ENCODE results near the gene SH3GL2. TPM values are rescaled to one million over a fixed set of nuclear protein-coding genes. Genes with fewer than 3 reads are reported as not detected.

SH3GL2 gene
- polyA plus RNA-seq, 3 donors = not detected

- H3K27ac Mint-ChIP-seq = no peak overlapping the region
- no peak overlapping the region for H3K27ac ChIP-seq (ENCODE audit: low read depth in 1 of 2, low read length in 2 of 2)
- peaks cover 2 to 4% (median 2%) of the 10 kb centered on the region in 3 donors for H3K27me3 Mint-ChIP-seq (ENCODE audit: low read depth in 3 of 3)
- no peaks in the 10 kb centered on the region for H3K9me3 Mint-ChIP-seq
- H3K9me3 ChIP-seq (replicated peaks in 1 of 2; ENCODE audit: control insufficient read depth in 1 of 2, insufficient read depth in 1 of 2, low read length in 2 of 2) = no peaks in the 10 kb centered on the region
- H4K20me1 ChIP-seq (ENCODE audit: insufficient read depth, low read length) = no peaks in the 10 kb centered on the region
- DNase-seq = no peak
- 80% methylated on average over 6 of the region's 6 CpGs for WGBS (ENCODE audit: insufficient coverage)
- H3K4me1 Mint-ChIP-seq = no peaks in the 10 kb centered on the region
- H3K27me3 ChIP-seq (ENCODE audit: control insufficient read depth in 2 of 2, insufficient read depth in 2 of 2, low read length in 2 of 2) = no peaks in the 10 kb centered on the region
- no peaks in the 10 kb centered on the region for H3K79me2 ChIP-seq (ENCODE audit: insufficient read depth, low read length)
- no peaks in the 10 kb centered on the region for H3K36me3 Mint-ChIP-seq
- intact Hi-C loops (cut with micrococcal nuclease) = no loop called here
- H3K4me2 ChIP-seq (replicated peaks; ENCODE audit: extremely low read depth, low read length, poor library complexity, severe bottlenecking) = no peak overlapping the region
- no peak overlapping the region for H3K9ac ChIP-seq (ENCODE audit: insufficient read depth, low read length, poor library complexity, severe bottlenecking)
- H3K4me3 ChIP-seq (replicated peaks in 1 of 3; ENCODE audit: low read depth in 2 of 3, low read length in 3 of 3) = no peak overlapping the region
- no peak for TF ChIP-seq CTCF (IDR thresholded peaks at IDR 0.05)
- no peak overlapping the region for H2AFZ ChIP-seq (ENCODE audit: insufficient read depth, low read depth, low read length, poor library complexity, severe bottlenecking)
- no peak overlapping the region for H3K4me3 Mint-ChIP-seq
- H3K4me1 ChIP-seq (ENCODE audit: control insufficient read depth in 1 of 2, insufficient read depth in 2 of 2, low read length in 2 of 2) = no peaks in the 10 kb centered on the region
- no peaks in the 10 kb centered on the region for H3K36me3 ChIP-seq (replicated peaks in 1 of 2; ENCODE audit: control insufficient read depth in 1 of 2, insufficient read depth in 2 of 2, low read length in 2 of 2)
Observed at GRCh38 chr9:17532461-17532860, 46.4 kb upstream of the SH3GL2 start.

GRCh38 chr9:17535176-17535575 is 43.7 kb upstream of the SH3GL2 start:
- no peak overlapping the region for H3K9ac ChIP-seq (ENCODE audit: insufficient read depth, low read length, poor library complexity, severe bottlenecking)
- no peaks in the 10 kb centered on the region for H3K27me3 ChIP-seq (ENCODE audit: control insufficient read depth in 2 of 2, insufficient read depth in 2 of 2, low read length in 2 of 2)
- intact Hi-C loops (cut with micrococcal nuclease) = no loop called here
- H3K9me3 ChIP-seq (replicated peaks in 1 of 2; ENCODE audit: control insufficient read depth in 1 of 2, insufficient read depth in 1 of 2, low read length in 2 of 2) = peaks cover 0 to 2% of the 10 kb centered on the region in 2 donors
- Mint-ChIP-seq H3K4me3 (no peak overlapping the region), H3K27me3 (ENCODE audit: low read depth in 3 of 3) (peaks cover 0 to 2% (median 2%) of the 10 kb centered on the region in 3 donors), H3K36me3 (no peaks in the 10 kb centered on the region), H3K27ac (no peak overlapping the region), H3K9me3 (peaks cover 3 to 14% (median 6%) of the 10 kb centered on the region in 7 donors), H3K4me1 (no peaks in the 10 kb centered on the region)
- no peak overlapping the region for H3K4me3 ChIP-seq (replicated peaks in 1 of 3; ENCODE audit: low read depth in 2 of 3, low read length in 3 of 3)
- H3K79me2 ChIP-seq (ENCODE audit: insufficient read depth, low read length) = no peaks in the 10 kb centered on the region
- H2AFZ ChIP-seq (ENCODE audit: insufficient read depth, low read depth, low read length, poor library complexity, severe bottlenecking) = no peak overlapping the region
- no peak overlapping the region for H3K4me2 ChIP-seq (replicated peaks; ENCODE audit: extremely low read depth, low read length, poor library complexity, severe bottlenecking)
- H3K4me1 ChIP-seq (ENCODE audit: control insufficient read depth in 1 of 2, insufficient read depth in 2 of 2, low read length in 2 of 2) = no peaks in the 10 kb centered on the region
- 75% methylated on average over 3 of the region's 3 CpGs for WGBS (ENCODE audit: insufficient coverage)
- no peak overlapping the region for H3K27ac ChIP-seq (ENCODE audit: low read depth in 1 of 2, low read length in 2 of 2)
- no peaks in the 10 kb centered on the region for H3K36me3 ChIP-seq (replicated peaks in 1 of 2; ENCODE audit: control insufficient read depth in 1 of 2, insufficient read depth in 2 of 2, low read length in 2 of 2)
- no peak for TF ChIP-seq CTCF (IDR thresholded peaks at IDR 0.05)
- no peaks in the 10 kb centered on the region for H4K20me1 ChIP-seq (ENCODE audit: insufficient read depth, low read length)
- DNase-seq = no peak
